ENCODE data around the gene PHC3. TPM values are rescaled to one million over a fixed set of nuclear protein-coding genes. Genes with fewer than 3 reads are reported as not detected.
"Not testable (repeated sequence)": the region's sequence is repeated elsewhere in the genome, so short reads cannot be mapped to it uniquely, and the experiment has no call there.

PHC3 gene
- total RNA-seq, 1 donor from 2014 or later = 105 TPM

- peaks cover 70% of the 10 kb centered on the region for H3K36me3 Mint-ChIP-seq (ENCODE audit: low read depth)
- CTCF ChIA-PET = interaction anchor here (0.9 to 1.5 kb wide), 3 partner anchors 12 to 76 kb away, joined by 3 read pairs; no protein-coding TSS in a partner anchor
- ATAC-seq (ENCODE audit: low read depth) (no peak), DNase-seq (no peak)
- H3K4me3 Mint-ChIP-seq = no peak overlapping the region
- no peaks in the 10 kb centered on the region for H3K4me1 Mint-ChIP-seq
- no peak overlapping the region for H3K27ac Mint-ChIP-seq
- no peak for TF ChIP-seq CTCF (IDR thresholded peaks at IDR 0.05)
- no peaks in the 10 kb centered on the region for H3K27me3 Mint-ChIP-seq
- POLR2A ChIA-PET = no interaction called here
- intact Hi-C loops (cut with micrococcal nuclease) = no loop called here
- H3K9me3 Mint-ChIP-seq = no peaks in the 10 kb centered on the region
Observed at GRCh38 chr3:170117134-170117533, 64.4 kb downstream of the PHC3 start.

GRCh38 chr3:170114165-170114564, 67.4 kb downstream of the PHC3 start:
- H3K27me3 Mint-ChIP-seq; ATAC-seq (ENCODE audit: low read depth); H3K4me1 Mint-ChIP-seq; H3K4me3 Mint-ChIP-seq; CTCF ChIA-PET; POLR2A ChIA-PET; DNase-seq; H3K9me3 Mint-ChIP-seq; intact Hi-C loops (cut with micrococcal nuclease); H3K27ac Mint-ChIP-seq: not testable (repeated sequence)
- peaks cover 63% of the 10 kb centered on the region for H3K36me3 Mint-ChIP-seq (ENCODE audit: low read depth)

- Mint-ChIP-seq H3K27ac (no peak overlapping the region), H3K9me3 (no peaks in the 10 kb centered on the region)
- intact Hi-C loops (cut with micrococcal nuclease) = no loop called here
Observed at GRCh38 chr3:170111147-170111771, 70.3 kb downstream of the PHC3 start.

GRCh38 chr3:170109579-170110293, 71.8 kb downstream of the PHC3 start:
- no peak for TF ChIP-seq CTCF (IDR thresholded peaks at IDR 0.05)
- H3K27me3 Mint-ChIP-seq = no peaks in the 10 kb centered on the region
- H3K27ac Mint-ChIP-seq = peak overlapping the region; percentile 2
- peaks cover 70% of the 10 kb centered on the region for H3K36me3 Mint-ChIP-seq (ENCODE audit: low read depth)
- CTCF ChIA-PET = no interaction called here
- H3K4me1 Mint-ChIP-seq = peaks cover 2% of the 10 kb centered on the region
- DNase-seq (no peak), ATAC-seq (ENCODE audit: low read depth) (no peak)
- intact Hi-C loops (cut with micrococcal nuclease) = no loop called here
- H3K4me3 Mint-ChIP-seq = no peak overlapping the region
- no peaks in the 10 kb centered on the region for H3K9me3 Mint-ChIP-seq
- POLR2A ChIA-PET = no interaction called here

More at GRCh38 chr3:170111147-170111771, 70.3 kb downstream of the PHC3 start:
- Mint-ChIP-seq H3K36me3 (ENCODE audit: low read depth) (peaks cover 69% of the 10 kb centered on the region), H3K27me3 (no peaks in the 10 kb centered on the region), H3K4me1 (peaks cover 2% of the 10 kb centered on the region), H3K4me3 (no peak overlapping the region)
- DNase-seq (no peak), ATAC-seq (ENCODE audit: low read depth) (no peak)
- no peak for TF ChIP-seq CTCF (IDR thresholded peaks at IDR 0.05)
- ChIA-PET CTCF (no interaction called here), POLR2A (interaction anchor here (0.7 kb wide), 1 partner anchor 17 kb away, joined by 4 read pairs; no protein-coding TSS in a partner anchor)

- peaks cover 2% of the 10 kb centered on the region for H3K4me1 Mint-ChIP-seq
- intact Hi-C loops (cut with micrococcal nuclease) = no loop called here
- H3K27ac Mint-ChIP-seq = peak overlapping the region; percentile 8
- ATAC-seq (ENCODE audit: low read depth) (no peak), DNase-seq (no peak)
- ChIA-PET POLR2A (no interaction called here), CTCF (no interaction called here)
- no peak for TF ChIP-seq CTCF (IDR thresholded peaks at IDR 0.05)
- H3K4me3 Mint-ChIP-seq = no peak overlapping the region
- no peaks in the 10 kb centered on the region for H3K27me3 Mint-ChIP-seq
- H3K36me3 Mint-ChIP-seq (ENCODE audit: low read depth) = peaks cover 71% of the 10 kb centered on the region
- no peaks in the 10 kb centered on the region for H3K9me3 Mint-ChIP-seq
Observed at GRCh38 chr3:170108955-170109354, 72.6 kb downstream of the PHC3 start.

Data from activated B cell treated with CpG ODN at 0.5 μM for 24 hours (primary cell).